ENCODE data around the gene ZNF513.

GRCh38 chr2:27420996-27421395 is 40.5 kb upstream of the ZNF513 start:
- TF ChIP-seq POLR2A (IDR thresholded peaks at IDR 0.05; ENCODE audit: low read depth, low read length) (no peak), POU2F2 (IDR thresholded peaks at IDR 0.05; ENCODE audit: low read depth, low read length) (no peak), POLR2AphosphoS5 (IDR thresholded peaks at IDR 0.05; ENCODE audit: low read depth, low read length) (no peak), TAF1 (IDR thresholded peaks at IDR 0.05; ENCODE audit: low read depth, low read length) (no peak)
